ENCODE results near the gene BLM. TPM values are rescaled to one million over a fixed set of nuclear protein-coding genes. Genes with fewer than 3 reads are reported as not detected.
"Not testable (repeated sequence)": the region's sequence is repeated elsewhere in the genome, so short reads cannot be mapped to it uniquely, and the experiment has no call there.

BLM gene
- 5.0 and 5.6 TPM in 2 replicates for total RNA-seq

GRCh38 chr15:90716976-90717821 is at the start of gene BLM:
Gene BLM, plus strand, starts transcription at chr15:90717346. Its CDS starts 30,047 bp downstream, at chr15:90747393.
- peak within 1 kb of the TSS; percentile 75 for H3K4me3 ChIP-seq (ENCODE audit: low read depth, low read length)
- no peaks in the 10 kb centered on the region for H3K36me3 ChIP-seq (ENCODE audit: control insufficient read depth, insufficient read depth, low read length)
- DNase-seq (ENCODE audit: low read depth) = peak; percentile 89
- TF ChIP-seq CTCF (IDR thresholded peaks at IDR 0.05; ENCODE audit: insufficient read depth, low read length, poor library complexity, severe bottlenecking) = peak; percentile 5
- H3K27me3 ChIP-seq (ENCODE audit: control insufficient read depth, insufficient read depth, low read length) = no peaks in the 10 kb centered on the region

GRCh38 chr15:90667755-90668345 is 49.3 kb upstream of the BLM start:
- not testable (repeated sequence) for H3K4me3 ChIP-seq (ENCODE audit: low read depth, low read length); H3K27me3 ChIP-seq (ENCODE audit: control insufficient read depth, insufficient read depth, low read length); H3K36me3 ChIP-seq (ENCODE audit: control insufficient read depth, insufficient read depth, low read length); DNase-seq (ENCODE audit: low read depth)

- not testable (repeated sequence) for DNase-seq (ENCODE audit: low read depth); H3K27me3 ChIP-seq (ENCODE audit: control insufficient read depth, insufficient read depth, low read length); H3K36me3 ChIP-seq (ENCODE audit: control insufficient read depth, insufficient read depth, low read length); H3K4me3 ChIP-seq (ENCODE audit: low read depth, low read length)
Measured at GRCh38 chr15:90670631-90671030, 46.5 kb upstream of the BLM start.

GRCh38 chr15:90671216-90671615 is 45.9 kb upstream of the BLM start:
- Histone ChIP-seq H3K27me3 (ENCODE audit: control insufficient read depth, insufficient read depth, low read length) (no peaks in the 10 kb centered on the region), H3K4me3 (ENCODE audit: low read depth, low read length) (no peak overlapping the region), H3K36me3 (ENCODE audit: control insufficient read depth, insufficient read depth, low read length) (no peaks in the 10 kb centered on the region)
- no peak for TF ChIP-seq CTCF (IDR thresholded peaks at IDR 0.05; ENCODE audit: insufficient read depth, low read length, poor library complexity, severe bottlenecking)
- DNase-seq (ENCODE audit: low read depth) = no peak

- not testable (repeated sequence) for DNase-seq (ENCODE audit: low read depth); H3K27me3 ChIP-seq (ENCODE audit: control insufficient read depth, insufficient read depth, low read length); H3K36me3 ChIP-seq (ENCODE audit: control insufficient read depth, insufficient read depth, low read length); H3K4me3 ChIP-seq (ENCODE audit: low read depth, low read length)
Measured at GRCh38 chr15:90673357-90673756, 43.8 kb upstream of the BLM start.

GRCh38 chr15:90674476-90674875 is 42.7 kb upstream of the BLM start:
- DNase-seq (ENCODE audit: low read depth) = no peak
- no peak overlapping the region for H3K4me3 ChIP-seq (ENCODE audit: low read depth, low read length)
- no peaks in the 10 kb centered on the region for H3K36me3 ChIP-seq (ENCODE audit: control insufficient read depth, insufficient read depth, low read length)
- no peaks in the 10 kb centered on the region for H3K27me3 ChIP-seq (ENCODE audit: control insufficient read depth, insufficient read depth, low read length)
- TF ChIP-seq CTCF (IDR thresholded peaks at IDR 0.05; ENCODE audit: insufficient read depth, low read length, poor library complexity, severe bottlenecking) = no peak

GRCh38 chr15:90675464-90675863 is 41.7 kb upstream of the BLM start:
- TF ChIP-seq CTCF (IDR thresholded peaks at IDR 0.05; ENCODE audit: insufficient read depth, low read length, poor library complexity, severe bottlenecking) = no peak
- Histone ChIP-seq H3K4me3 (ENCODE audit: low read depth, low read length) (no peak overlapping the region), H3K36me3 (ENCODE audit: control insufficient read depth, insufficient read depth, low read length) (no peaks in the 10 kb centered on the region), H3K27me3 (ENCODE audit: control insufficient read depth, insufficient read depth, low read length) (no peaks in the 10 kb centered on the region)
- DNase-seq (ENCODE audit: low read depth) = no peak

Data from kidney epithelial cell (primary cell).